Activated naive CD4-positive, alpha-beta T cell (primary cell): ENCODE results near the gene ANKRD49.
"Not testable (repeated sequence)": the region's sequence is repeated elsewhere in the genome, so short reads cannot be mapped to it uniquely, and the experiment has no call there.

ENCODE experiments used
- DNase-seq, 4 experiments: peaks; one replicate each; lab custom pipeline; 2025; lab: John Stamatoyannopoulos, UW

ANKRD49 gene

DNA sequence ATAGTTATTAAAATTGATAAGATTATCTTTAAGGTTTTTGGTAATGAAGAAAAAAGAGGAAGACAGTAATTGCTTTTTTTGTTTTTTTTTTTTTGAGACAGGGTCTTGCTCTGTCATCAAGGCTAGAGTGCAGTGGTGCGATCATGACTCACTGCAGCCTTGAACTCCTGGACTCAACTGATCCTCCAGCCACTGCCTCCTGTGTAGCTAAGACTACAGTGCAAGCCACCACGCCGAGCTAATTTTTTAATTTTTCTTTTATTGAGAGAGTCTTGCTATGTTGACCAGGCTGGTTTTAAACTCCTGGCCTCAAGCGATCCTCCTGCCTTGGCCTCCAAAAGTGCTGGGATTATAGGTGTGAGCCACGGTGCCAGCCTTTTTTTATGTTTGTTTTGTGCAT, 12.7 kb downstream of the ANKRD49 start:
- not testable (repeated sequence) for DNase-seq

DNA sequence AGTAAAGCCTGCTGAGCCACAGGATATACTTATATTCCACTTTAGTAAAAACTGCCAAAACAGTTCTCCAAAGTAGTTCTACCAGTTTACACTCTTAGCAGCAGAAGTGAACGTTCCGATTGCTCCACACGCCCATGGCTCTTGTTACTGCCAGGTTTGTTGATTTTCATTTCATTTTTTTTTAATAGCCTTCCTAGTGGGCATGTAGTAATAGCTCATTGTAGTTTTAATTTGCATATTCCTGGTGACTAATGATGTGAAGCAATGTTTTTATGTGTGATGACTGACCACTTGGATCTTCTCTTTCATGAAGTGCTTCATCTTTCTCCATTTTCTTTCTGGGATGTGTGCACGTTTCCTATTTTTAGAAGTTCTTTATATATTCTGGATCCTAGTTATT, 13.7 kb downstream of the ANKRD49 start:
- no peak for DNase-seq

DNA sequence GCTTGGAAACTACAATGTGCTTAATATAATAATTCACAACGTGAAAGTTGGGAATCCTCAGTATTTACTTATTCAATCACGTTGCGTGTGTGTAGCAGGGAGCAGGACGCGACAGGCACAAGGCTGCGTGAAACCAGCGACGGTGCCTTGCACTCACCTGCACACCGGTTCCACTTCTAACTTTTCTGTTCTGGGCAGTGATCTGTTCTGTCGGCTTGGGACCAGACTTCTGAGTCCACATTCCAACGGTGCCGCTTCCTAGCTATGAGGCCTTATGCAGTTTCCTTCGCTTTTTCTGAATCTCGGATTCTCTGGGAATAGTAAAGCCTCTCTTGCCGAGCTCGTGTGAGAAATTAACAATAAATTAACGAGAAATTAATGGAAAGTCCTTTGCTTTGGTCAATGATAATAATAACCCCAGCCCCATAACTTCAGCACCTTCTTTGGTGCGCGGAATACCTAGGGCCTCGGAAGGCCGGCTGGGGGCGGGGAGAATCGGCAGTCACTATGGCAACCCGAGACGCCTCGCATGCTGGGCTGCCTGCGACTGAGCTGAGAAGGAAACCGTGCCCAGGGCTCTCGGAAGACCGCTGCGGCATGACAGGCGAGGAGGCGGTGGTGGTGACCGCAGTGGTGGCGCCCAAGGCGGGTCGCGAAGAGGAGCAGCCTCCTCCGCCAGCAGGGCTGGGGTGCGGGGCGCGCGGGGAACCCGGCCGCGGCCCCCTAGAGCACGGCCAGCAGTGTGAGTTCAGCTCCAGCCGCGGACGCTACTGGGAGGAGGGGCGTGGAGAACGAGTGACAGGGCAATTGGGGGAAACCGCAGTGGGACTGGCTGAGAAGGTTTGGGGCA, 18.4 kb downstream of the ANKRD49 start, which contains the start of gene C11orf97:
TSS of gene C11orf97 (plus strand) at position 530 of the 850 bp plus-strand sequence. CDS start at position 598, 68 bp downstream.
- DNase-seq: peak in 2 of 4 experiments; percentile 22 to 36

DNA sequence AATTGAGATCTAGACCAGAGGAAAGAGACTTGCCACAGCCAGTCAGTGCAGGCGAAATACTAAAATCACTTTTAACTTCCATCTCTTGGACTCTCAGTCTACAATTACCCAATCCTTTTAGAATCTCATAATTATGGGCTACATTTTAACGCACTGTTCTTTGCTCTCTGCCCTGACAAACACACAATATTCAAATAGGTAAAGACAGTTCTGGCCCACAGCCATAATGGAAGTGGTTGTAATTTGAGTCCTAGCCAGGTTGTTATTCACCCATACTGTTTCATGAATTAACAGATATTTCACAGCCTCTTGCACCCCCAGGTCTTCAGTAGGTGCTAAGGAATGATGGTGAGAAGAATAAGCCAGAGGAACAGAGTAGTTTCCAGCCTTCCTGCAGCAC, 19.3 kb downstream of the ANKRD49 start:
- DNase-seq: no peak

DNA sequence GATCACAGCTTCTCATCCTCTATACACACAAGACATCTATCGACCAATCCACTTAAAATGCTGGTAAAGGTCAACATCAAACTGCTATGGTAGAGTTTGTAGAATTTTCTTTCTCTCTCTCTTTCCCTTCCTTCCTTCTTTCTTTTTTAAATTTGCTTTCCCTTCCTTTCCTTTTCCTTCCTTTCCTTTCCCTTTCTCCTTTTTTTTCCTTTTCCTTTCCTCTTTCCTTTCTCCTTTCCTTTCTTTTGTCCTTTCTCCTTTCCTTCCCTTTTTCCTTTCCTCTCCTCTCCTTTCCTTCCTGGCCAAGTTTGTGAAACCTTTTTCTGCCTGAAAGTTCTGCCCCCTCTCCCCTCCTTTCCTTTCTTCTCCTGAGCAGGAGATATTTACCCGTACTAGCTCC, 21.6 kb downstream of the ANKRD49 start:
- DNase-seq: no peak

DNA sequence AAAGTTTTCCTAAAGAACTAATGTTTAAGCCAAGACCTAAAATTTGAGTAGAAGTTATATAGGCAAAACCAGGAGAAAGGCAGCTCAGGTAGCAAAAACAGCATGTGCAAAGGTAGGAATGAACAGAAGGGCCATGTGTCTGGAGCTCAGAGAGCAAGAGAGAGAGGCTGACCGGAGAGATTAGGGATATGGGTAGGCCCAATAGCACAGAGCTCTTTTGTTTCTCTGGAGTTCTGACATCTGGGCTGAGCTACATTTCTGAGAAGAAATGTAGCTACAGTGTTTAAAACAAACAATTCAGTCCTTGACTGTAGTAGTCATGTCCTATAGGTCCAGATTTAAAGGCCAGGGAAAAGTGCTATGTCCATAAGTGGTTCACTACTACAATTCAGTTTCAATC, 22.9 kb downstream of the ANKRD49 start:
- DNase-seq: no peak

DNA sequence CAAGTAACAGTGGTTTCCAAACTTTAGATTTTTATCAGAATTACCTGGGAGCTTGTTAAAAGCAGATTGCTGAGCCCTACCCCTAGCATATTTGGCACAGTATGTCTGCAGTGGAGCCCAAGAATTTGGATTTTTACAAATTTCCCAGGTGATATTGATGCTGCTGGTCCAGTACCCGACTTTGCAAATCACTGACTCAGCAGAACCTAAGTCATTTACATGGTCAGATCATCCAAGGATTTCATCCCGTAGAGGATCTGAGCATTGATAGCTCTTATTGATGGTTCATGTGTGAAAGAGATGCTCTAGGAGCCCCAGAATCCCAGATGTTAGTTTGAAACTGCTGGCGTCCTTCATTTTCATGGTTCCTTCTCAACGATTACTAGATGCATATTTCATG, 24.5 kb downstream of the ANKRD49 start:
- DNase-seq: no peak

DNA sequence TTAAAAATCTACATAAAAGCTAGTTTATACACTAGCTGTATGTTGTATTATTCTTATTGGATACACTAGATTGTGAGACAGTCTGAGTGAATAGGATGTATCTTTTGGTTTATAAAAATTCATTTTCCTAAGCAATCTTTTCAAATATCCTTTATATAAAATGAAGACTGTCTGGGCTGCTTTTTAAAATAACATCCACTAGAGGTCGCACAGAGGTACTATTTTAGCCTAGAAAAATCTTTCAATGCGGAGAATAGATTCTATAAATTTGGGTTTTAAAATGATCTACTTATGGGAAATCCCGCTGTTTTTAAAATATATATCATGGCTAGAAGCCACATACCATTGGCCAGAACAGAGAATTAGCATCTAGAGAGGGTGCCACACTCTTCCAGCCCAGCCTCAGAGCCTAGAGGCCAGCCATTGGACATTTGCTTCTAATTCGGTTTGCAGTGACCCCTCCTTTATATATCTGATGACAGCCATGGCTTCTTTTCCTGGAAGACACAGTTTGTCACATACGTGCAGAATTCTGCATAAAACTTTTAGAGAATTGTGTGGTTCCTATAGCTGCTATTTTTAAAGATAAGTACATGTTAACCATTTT, 25.8 kb downstream of the ANKRD49 start:
- DNase-seq: no peak

DNA sequence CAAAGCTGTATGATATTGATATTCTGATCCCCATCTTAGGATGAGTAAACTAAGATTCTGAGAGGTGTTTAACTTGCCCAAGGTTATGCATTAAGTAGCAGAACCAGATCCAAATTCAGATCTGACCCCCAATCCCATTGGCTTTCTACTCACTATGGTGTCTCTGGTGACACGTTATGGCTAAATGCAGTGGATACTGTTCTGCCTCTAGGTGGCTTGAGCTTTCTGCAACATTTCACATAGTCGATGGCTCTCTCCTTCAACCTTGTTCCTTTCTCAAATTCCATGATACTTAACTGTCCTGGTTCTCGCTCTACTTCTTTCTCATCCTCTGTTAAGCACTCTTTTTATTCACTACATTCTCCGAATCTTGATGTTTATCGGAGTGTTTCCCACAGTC, 27.9 kb downstream of the ANKRD49 start:
- DNase-seq: no peak

DNA sequence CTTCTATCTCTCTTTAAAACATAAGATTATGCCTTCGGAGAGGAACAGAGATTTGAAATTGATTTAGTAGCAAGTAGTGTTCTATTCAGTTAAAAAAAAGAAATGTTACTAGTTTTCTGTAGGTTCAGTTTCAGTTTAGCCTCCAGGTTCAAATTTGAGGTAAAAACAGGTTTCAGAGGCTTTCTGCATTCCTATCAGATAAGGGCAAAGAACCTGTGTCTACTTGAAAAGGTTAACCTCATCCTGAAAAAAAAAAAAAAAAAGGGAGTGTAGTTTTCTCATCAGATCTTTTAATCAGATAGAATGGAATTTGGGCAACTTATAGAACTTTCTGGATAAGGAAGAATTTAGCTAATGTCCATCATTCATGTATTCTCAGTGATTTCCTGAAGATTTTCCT, 30.6 kb downstream of the ANKRD49 start:
- no peak for DNase-seq

DNA sequence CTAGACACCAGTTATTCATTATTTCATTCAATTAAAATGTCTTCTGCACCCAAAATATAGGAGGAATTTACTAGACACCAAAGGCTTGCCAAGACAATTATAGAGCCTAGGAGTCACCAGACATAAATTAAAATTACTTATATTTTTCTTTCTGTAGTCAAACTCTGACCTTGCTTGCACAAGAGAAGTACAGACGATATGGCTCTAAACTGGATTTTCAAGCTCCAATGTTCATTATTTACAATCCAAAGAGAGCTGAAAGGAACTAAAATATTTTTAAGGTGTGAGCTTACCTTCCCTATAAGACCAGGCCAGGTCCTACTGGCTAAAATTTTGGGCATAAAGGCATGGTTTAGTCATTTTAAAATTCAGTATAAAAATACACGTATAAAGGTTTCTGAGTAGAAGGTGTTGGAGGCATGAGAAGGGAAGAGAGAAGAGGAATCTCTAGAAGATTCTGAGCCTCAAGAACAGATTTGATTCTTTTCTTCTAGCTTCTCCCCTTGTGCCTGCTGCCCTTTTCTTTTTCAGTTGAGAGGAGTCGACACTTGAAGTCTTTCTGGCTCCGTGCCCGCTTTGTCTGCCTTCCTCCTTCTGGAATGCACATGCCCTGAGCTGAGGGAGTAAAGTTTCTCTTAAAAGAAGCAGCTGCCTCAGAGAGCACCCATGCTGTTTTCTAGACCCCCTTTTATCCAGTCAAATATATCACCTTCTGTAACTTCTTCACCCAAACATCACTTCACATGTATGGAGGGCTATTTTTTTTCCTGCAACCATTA, 32.0 kb downstream of the ANKRD49 start:
- DNase-seq: no peak

DNA sequence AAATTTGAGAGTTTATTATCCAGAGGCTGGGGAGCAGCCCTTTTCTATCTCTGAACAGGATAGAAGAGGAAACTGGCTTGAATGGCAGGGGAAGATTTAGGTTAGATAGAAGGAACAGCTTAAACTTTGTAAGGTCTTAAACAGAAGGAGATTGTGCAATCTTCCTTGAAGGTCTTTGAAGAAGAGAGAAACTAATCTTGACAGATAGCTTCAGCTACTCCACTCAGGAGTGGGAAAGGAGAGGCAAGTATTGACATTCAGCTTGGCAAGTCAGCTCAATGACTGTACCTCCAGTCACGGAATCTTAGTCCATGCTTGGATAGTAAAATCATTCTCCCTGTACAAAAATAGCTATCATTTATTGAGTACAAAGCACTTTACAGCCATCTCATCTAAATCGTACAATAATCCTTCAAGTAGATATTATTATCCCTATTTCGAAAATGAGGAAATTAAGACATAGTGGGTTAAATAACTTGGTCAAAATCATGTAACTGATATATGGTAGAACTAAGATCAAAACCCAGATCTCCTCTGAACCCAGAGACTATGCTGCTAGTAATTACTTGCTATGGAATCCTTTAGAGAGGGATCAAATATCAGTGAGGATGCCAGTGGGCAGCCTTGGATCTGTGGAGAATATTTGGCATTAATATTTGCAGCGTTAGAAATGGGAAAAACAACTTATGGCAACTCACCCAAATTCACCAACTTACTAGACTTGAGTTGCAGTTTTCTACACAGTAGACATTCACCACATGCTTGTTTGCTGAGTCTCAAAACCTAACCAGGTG, 33.1 kb downstream of the ANKRD49 start:
- DNase-seq: no peak

DNA sequence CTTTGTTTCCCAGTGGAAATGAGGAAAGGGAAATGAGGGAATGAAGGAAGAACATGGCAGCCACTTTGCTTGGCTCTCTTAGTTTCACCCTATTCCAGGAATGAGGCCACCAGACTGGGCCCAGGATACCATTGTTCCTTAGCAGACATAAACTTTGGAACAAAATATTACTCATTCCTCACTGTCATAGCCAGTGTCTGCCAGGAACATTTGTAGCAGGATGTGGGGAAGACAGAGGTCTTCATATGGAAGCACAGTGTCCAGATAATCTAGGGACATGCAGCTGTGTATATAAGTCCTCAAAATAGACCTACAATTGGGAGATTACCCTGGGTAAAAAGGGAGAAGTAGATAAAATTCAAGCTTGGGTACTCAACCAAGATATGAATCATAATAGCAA, 34.8 kb downstream of the ANKRD49 start:
- DNase-seq: no peak

DNA sequence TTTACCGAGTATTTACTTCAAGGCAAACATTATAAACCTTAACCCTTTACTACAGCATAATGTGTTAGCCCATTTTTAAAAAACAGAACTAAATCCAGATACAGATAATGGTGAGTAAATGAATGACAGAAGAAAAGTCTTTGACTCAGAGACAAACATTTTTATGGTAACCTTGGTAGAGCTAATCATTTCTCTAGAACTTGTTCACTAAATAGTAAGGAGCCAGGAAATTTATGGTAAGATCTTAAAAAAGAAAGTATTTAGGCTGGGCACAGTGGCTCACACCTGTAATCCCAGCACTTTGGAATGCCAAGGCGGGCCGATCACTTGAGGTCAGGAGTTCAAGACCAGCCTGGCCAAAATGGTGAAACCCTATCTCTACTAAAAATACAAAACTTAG, 38.4 kb downstream of the ANKRD49 start:
- DNase-seq: no peak

DNA sequence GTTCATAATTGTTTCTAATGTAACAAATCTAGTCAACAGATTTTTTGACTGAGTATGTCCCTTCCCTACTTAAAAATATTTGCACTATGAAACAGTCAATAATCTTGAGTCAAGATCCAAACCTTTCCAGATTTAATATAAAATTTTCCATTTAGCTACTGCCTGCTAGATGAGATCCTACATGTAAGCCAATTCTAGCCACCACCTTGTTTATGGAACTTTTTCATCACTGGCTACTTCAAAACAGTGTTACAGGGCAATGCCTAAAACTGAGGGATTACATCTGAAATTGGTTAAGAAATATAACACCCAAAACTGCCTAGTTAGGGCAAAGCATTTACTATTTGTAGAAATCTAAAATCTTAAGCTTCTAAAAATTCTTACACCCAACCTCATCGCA, 39.4 kb downstream of the ANKRD49 start:
- DNase-seq: no peak

DNA sequence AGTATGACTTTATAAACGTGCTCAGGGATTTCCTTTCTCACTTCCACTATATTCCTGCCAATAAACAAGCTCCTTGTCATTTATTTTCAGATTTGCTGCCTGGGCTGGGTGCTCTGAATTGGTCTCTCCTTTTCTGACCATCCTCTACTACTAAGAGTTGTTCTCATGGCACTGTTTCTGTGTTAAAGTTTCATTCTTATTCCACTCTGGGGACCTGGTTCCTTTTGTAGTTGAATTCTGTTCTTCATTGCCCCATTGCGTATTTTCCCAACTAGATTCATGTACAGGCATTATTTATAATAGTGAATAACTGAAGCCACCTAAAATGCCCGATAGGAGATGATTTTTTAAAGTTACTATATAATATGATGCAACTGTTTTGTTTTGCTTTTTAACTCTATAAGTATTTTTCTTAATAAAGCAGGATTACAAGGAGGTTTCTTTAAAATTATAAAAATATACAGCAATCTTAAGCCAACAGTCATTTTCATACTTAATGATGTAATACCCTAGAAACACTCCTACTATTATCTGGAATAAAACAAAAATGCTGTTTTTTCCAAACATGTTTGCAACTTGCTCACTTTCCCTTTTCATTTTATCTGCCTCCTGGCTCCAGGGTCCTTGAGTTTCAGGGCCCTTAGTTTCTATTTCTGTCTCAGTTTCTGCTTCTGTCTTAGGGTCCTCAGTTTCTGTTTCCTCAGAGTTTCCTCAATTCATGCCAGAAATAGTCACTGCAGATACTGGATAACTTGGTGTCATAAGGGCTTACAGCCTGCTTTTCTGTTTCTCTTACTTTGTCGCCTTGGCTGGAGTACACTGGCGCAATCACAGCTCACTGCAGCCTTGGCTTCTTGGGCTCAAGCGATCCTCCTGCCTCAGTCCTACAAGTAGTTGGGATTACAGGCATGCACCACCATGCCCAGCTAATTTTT, 40.2 kb downstream of the ANKRD49 start:
- no peak for DNase-seq

DNA sequence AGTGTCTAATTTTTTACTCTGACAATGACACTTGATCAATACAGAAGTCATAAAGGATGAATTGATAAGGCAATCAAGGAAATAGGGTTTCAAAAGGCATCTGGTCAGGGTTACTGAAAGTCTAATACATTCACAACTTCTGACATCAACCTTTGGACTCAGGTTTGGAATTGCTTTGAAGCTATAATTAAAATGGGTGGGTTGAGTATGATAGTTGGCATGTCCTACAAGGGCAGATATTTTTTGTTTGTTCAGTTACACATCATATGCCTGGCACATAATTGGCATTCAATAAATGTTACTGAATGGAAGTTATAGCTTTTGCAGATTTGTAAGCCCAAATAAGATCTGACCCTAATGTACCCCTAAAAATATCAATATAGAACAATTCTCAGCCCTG, 42.6 kb downstream of the ANKRD49 start:
- no peak for DNase-seq

DNA sequence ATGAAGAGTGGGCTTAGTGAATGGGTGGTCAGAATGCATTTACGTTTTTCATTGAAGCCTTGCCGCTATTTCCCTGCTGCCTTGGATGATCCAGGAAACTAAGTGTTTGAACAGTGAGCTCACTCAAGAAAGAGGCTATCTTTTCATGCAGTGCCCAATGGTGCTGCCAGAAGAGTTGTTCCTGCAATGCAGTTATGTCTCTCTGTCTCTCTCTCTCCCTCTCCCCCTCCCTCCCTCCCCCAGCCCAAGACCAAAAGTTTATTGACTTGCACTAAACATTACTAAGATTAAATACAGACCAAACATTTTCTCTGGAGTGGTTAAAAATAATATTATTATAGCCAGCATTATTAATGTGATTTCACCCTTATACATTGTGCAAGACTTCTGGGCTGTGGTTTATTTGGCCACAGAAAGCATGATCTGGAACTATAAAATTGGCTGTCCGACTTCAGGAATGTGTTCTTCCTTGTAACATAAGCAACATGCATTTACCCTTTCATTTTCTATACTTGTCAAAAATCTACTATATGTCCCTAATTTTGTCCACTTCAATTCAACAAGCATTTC, 43.3 kb downstream of the ANKRD49 start:
- no peak for DNase-seq

DNA sequence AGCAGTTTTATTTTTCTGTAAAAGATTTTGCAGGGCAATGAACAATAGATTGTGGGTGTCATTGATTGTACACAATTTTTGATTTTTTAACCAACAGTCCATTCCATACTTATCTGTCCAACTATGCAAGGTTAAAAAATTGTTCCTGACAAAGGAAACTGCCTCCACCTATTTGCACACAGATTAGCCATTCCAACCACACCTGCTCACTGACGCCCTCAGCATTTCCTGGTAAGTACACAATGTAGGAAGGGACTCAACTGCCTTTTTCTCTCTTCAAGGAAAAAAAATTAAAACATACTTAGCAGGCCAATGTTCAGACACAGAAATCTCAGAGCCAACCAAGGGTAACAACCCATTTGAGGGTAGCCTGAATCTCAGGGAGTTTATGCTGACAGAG, 45.6 kb downstream of the ANKRD49 start:
- no peak for DNase-seq
